Measurements from ENCODE around the gene ING2. TPM values are rescaled to one million over a fixed set of nuclear protein-coding genes. Genes with fewer than 3 reads are reported as not detected.
A peak's percentile ranks its signal among the peaks of the same experiment; 100 is the strongest.
"Not testable (repeated sequence)": the region's sequence is repeated elsewhere in the genome, so short reads cannot be mapped to it uniquely, and the experiment has no call there.

Gene ING2
- total RNA-seq (25.2 and 25.8 TPM in 2 replicates), polyA plus RNA-seq (33.4 and 39.5 TPM in 2 replicates)

GRCh38 chr4:183504930-183505610 is at the start of gene ING2:
Gene ING2, plus strand, starts transcription at chr4:183505058. Its CDS starts 138 bp downstream, at chr4:183505196.
- no peaks in the 10 kb centered on the region for H3K36me3 ChIP-seq (replicated peaks; ENCODE audit: insufficient read depth, low read depth)
- H3K27me3 ChIP-seq = no peaks in the 10 kb centered on the region
- peak within 1 kb of the TSS; percentile 99 for H2AFZ ChIP-seq
- no peaks in the 10 kb centered on the region for H3K9me3 ChIP-seq (ENCODE audit: low read depth)
- peak within 1 kb of the TSS; percentile 100 for H3K27ac ChIP-seq
- H4K20me1 ChIP-seq (ENCODE audit: insufficient read depth, poor library complexity, severe bottlenecking) = peaks cover 6% of the 10 kb centered on the region
- H3K79me2 ChIP-seq = peaks cover 57% of the 10 kb centered on the region
- peak within 1 kb of the TSS; percentile 98 for H3K4me3 ChIP-seq
- peak; percentile 90 for DNase-seq (ENCODE audit: low spot score)
- H3K9me2 ChIP-seq (replicated peaks; ENCODE audit: insufficient read depth) = no peaks in the 10 kb centered on the region
- peaks cover 13% of the 10 kb centered on the region for H3K4me1 ChIP-seq (ENCODE audit: insufficient read depth)
- under 1% methylated on average over 39 of the region's 68 CpGs for WGBS (ENCODE audit: low lambda C conversion rate, missing lambda C conversion rate)
- peak within 1 kb of the TSS; percentile 94 for H3K4me2 ChIP-seq
- no peak for TF ChIP-seq CTCF (IDR thresholded peaks at IDR 0.05; ENCODE audit: poor library complexity)
- TF ChIP-seq EZH2 (IDR thresholded peaks at IDR 0.05; ENCODE audit: borderline replicate concordance) = no peak
- no peak for TF ChIP-seq EZH2phosphoT487 (IDR thresholded peaks at IDR 0.05; ENCODE audit: low read depth, severe bottlenecking, unreplicated experiment)

- TF ChIP-seq EZH2 (IDR thresholded peaks at IDR 0.05; ENCODE audit: borderline replicate concordance) = no peak
- H4K20me1 ChIP-seq (ENCODE audit: insufficient read depth, poor library complexity, severe bottlenecking) = no peaks in the 10 kb centered on the region
- WGBS (ENCODE audit: low lambda C conversion rate, missing lambda C conversion rate) = 92% methylated on average over 7 of the region's 7 CpGs
- no peak overlapping the region for H3K4me3 ChIP-seq
- H3K9me2 ChIP-seq (replicated peaks; ENCODE audit: insufficient read depth) = no peaks in the 10 kb centered on the region
- H3K27me3 ChIP-seq = no peaks in the 10 kb centered on the region
- H3K27ac ChIP-seq = no peak overlapping the region
- H3K4me2 ChIP-seq = no peak overlapping the region
- DNase-seq (ENCODE audit: low spot score) = no peak
- H3K4me1 ChIP-seq (ENCODE audit: insufficient read depth) = no peaks in the 10 kb centered on the region
- no peaks in the 10 kb centered on the region for H3K36me3 ChIP-seq (replicated peaks; ENCODE audit: insufficient read depth, low read depth)
- no peaks in the 10 kb centered on the region for H3K9me3 ChIP-seq (ENCODE audit: low read depth)
- no peaks in the 10 kb centered on the region for H3K79me2 ChIP-seq
- no peak overlapping the region for H2AFZ ChIP-seq
These were observed 49.2 kb upstream of the ING2 start for GRCh38 chr4:183455431-183456195.

- TF ChIP-seq EZH2 (IDR thresholded peaks at IDR 0.05; ENCODE audit: borderline replicate concordance) = no peak
- no peak for TF ChIP-seq EZH2phosphoT487 (IDR thresholded peaks at IDR 0.05; ENCODE audit: low read depth, severe bottlenecking, unreplicated experiment)
- TF ChIP-seq CTCF (IDR thresholded peaks at IDR 0.05; ENCODE audit: poor library complexity) = no peak
- 77% methylated on average over 5 of the region's 5 CpGs for WGBS (ENCODE audit: low lambda C conversion rate, missing lambda C conversion rate)
- H2AFZ ChIP-seq = no peak overlapping the region
These were observed 46.9 kb upstream of the ING2 start for GRCh38 chr4:183458005-183458404.

GRCh38 chr4:183463903-183464619 is 40.8 kb upstream of the ING2 start:
- not testable (repeated sequence) for H3K4me3 ChIP-seq; H3K4me1 ChIP-seq (ENCODE audit: insufficient read depth); H3K9me2 ChIP-seq (replicated peaks; ENCODE audit: insufficient read depth); H4K20me1 ChIP-seq (ENCODE audit: insufficient read depth, poor library complexity, severe bottlenecking); DNase-seq (ENCODE audit: low spot score); H2AFZ ChIP-seq; H3K36me3 ChIP-seq (replicated peaks; ENCODE audit: insufficient read depth, low read depth); H3K27ac ChIP-seq; H3K9me3 ChIP-seq (ENCODE audit: low read depth); H3K79me2 ChIP-seq; H3K4me2 ChIP-seq; H3K27me3 ChIP-seq
- 83% methylated on average over 11 of the region's 11 CpGs for WGBS (ENCODE audit: low lambda C conversion rate, missing lambda C conversion rate)

More at GRCh38 chr4:183458005-183458404, 46.9 kb upstream of the ING2 start:
- Histone ChIP-seq H3K4me1 (ENCODE audit: insufficient read depth) (no peaks in the 10 kb centered on the region), H3K9me3 (ENCODE audit: low read depth) (no peaks in the 10 kb centered on the region), H3K4me3 (no peak overlapping the region), H3K9me2 (replicated peaks; ENCODE audit: insufficient read depth) (no peaks in the 10 kb centered on the region), H3K27ac (no peak overlapping the region), H3K4me2 (no peak overlapping the region), H3K36me3 (replicated peaks; ENCODE audit: insufficient read depth, low read depth) (no peaks in the 10 kb centered on the region), H4K20me1 (ENCODE audit: insufficient read depth, poor library complexity, severe bottlenecking) (no peaks in the 10 kb centered on the region), H3K27me3 (no peaks in the 10 kb centered on the region), H3K79me2 (no peaks in the 10 kb centered on the region)
- DNase-seq (ENCODE audit: low spot score) = no peak

GRCh38 chr4:183465879-183466278 is 39.0 kb upstream of the ING2 start:
- H3K79me2 ChIP-seq; H4K20me1 ChIP-seq (ENCODE audit: insufficient read depth, poor library complexity, severe bottlenecking); H3K27me3 ChIP-seq; H2AFZ ChIP-seq; DNase-seq (ENCODE audit: low spot score); H3K27ac ChIP-seq; H3K9me2 ChIP-seq (replicated peaks; ENCODE audit: insufficient read depth); H3K4me1 ChIP-seq (ENCODE audit: insufficient read depth); H3K36me3 ChIP-seq (replicated peaks; ENCODE audit: insufficient read depth, low read depth); H3K4me2 ChIP-seq; H3K4me3 ChIP-seq; H3K9me3 ChIP-seq (ENCODE audit: low read depth): not testable (repeated sequence)
- WGBS (ENCODE audit: low lambda C conversion rate, missing lambda C conversion rate) = 70% methylated on average over 5 of the region's 5 CpGs

Data from hepatocyte (in vitro differentiated cells).